SU-DHL-6 (cell line): ENCODE data around the gene CTNNBL1.

ENCODE experiments used
- CTCF ChIP-seq: fragments of 200-600 bp; sonication (generic); IDR thresholded peaks from one replicate; pipeline ENCODE4 v1.5.1; 2017; ENCODE audit warnings: antibody characterized with exemption, mild to moderate bottlenecking, low read length, moderate library complexity; ENCODE audit not compliant: insufficient read depth, poor library complexity, severe bottlenecking
- EZH2phosphoT487 ChIP-seq: fragments of 200-600 bp; sonication (generic), shearing (Covaris generic); conservative IDR thresholded peaks from 2 replicates; pipeline ENCODE4 v1.6.1; 2018; ENCODE audit warnings: mild to moderate bottlenecking, antibody characterized with exemption, low read length, moderate library complexity, mixed read lengths

- TF ChIP-seq CTCF, result no peak
- TF ChIP-seq EZH2phosphoT487, result no peak
Observed at GRCh38 chr20:37903317-37904007, 209.6 kb downstream of the CTNNBL1 start.
